Measurements from ENCODE around the gene AFAP1L2.
"Not testable (repeated sequence)": the region's sequence is repeated elsewhere in the genome, so short reads cannot be mapped to it uniquely, and the experiment has no call there.

Gene AFAP1L2

DNA sequence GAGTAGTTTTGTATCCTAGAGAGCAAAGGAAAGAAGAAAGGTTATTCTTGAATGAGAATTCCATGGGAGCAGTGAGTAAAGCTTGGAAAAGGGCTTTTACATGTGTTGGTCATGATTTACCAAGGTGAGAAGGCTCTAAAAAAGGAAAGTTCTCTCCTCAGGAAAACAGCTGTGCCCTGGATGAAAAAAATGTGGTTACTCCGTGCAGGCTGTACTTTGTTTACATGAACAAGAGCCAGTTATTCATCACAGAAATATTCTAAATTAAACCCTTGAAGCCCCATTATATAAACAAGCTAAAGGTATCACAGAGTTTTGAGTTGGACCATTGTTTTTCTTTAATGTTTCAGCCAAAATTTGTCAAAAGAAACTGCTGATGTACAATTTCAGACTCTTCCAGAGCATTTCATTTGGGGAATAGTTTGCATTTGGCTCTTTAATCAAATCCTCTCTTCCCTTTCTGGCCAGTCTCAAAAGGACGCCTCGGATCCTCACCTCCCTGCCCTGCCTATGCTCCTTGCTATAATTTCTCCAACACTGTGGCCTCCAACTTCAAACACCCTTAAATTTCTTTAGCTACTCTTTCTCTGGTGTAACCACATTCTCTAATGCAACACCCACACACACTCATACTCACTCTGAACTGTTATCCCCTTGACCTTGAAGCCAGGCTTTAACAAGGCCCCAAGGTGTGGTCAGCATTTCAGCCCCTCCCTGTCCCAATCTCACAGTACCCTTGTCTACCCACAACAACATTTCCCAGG lies 47.4 kb downstream of the AFAP1L2 start:
- no peak for DNase-seq

DNA sequence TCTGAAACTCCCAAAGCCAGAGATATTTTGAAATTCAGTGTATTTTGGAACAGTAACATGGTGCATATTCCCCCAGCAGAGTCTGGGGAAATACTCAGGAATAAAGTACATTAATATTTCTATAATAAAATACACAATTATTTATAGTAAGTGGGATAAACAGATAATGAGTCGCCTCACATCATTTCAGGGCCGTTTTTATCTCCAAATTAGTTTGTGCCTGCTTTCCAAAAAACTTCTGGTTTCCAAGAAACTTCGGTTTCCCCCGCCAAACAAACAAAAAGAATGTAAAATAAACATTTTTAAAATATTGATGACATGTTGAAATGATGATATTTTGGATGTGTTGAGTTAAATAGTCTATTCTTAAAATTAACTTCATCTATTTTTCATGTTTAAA lies 48.2 kb downstream of the AFAP1L2 start:
- DNase-seq: no peak

DNA sequence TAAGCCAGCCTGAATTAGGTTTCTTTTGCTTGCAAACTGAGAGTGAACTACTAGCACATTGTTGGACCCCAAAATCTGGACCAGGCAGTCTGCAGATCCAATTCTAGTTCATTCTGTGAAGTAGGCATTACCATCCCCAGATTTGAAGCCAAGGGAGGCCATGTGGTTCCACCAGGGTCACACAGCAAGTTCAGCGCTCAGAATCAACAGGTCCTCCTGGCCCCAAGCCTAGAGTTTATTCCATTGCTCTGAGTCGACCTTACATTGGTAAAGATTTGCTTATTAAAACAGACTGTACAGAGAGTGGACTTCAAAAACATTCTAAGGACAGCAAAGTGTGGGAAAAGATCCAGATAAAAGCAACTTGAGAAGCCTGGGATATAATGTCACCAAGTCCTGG lies 50.9 kb downstream of the AFAP1L2 start:
- no peak for DNase-seq

DNA sequence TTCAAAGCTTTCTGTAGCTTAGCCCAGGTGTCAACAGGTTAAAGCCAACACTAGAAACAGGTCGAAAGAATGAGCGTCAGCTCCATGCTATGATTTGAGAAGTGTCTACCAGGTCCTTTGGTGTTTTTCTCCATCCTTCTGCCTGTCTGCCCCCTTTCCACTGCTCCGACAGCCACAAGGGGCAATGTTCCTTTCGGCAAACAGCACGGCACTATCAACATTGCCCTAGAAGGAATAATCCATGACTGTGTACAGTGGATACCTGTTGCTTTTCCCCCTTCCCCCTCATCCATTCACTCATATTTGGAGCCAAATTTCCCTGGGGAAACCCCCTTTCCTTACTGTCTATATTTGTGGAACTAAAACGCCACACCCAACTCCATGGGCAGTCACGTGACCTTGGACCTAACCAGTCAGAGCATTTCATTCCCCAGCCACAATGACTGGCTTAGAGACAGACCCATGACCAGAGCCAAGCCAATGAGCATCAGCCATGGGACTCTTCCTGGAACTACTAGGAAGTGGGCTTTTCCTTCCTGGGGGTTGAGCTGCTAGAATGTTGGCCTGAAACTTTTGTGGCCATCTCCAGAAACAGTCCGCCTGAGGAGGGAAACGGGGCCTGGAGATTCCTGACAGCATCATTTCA lies 51.5 kb downstream of the AFAP1L2 start:
- DNase-seq: no peak

DNA sequence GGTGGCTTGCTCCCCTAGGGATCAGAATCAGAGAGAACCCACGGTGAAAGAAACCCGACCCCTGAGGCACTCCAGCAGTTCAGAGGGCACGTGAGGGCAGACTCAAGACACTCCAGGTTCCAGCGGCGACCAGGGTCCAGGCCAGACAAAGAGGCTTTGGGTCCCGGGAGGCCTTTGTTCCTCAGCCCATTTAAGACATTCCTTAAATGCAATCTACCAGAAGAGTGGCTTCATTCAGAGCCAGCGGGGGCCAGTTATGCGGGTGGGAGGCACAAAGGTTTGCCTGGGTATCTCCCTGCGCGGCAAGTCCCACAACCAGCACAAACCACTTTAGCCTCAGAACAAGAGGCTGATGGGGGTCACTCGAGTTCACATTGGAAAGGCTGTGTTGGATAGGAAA lies 53.6 kb downstream of the AFAP1L2 start:
- no peak for DNase-seq

DNA sequence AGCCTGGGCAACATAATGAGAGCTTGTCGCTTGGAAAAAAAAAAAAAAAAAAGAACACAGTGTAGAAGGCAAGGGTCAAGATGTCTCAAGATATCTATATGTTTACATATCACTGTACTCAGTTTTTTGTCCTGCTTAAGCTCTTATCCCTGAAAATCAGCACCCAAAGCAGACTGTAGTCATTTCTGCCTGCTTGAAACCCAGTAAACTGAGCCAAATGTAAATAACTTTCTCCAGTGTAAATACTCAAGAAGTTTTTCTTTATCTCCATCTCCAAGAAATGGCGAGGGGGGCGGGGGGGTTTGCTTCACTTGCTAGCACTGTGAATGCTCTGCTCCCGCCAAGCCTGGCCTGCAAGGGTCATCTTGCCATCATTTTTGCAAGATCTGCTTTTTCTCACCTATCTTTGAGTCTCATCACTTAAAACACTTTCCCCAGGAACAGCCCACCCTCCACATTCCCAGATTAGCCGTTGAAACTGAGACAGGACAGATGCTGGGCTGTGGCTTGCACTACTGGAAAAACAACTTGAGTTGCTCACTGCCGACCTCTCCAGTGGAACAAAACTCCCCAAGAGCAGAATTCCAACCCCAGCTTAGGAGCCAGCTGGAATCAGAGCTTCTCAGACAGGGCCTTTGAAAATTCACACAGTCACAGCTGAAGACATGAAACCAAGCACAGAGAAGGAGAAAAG lies 54.6 kb downstream of the AFAP1L2 start:
- DNase-seq: no peak

DNA sequence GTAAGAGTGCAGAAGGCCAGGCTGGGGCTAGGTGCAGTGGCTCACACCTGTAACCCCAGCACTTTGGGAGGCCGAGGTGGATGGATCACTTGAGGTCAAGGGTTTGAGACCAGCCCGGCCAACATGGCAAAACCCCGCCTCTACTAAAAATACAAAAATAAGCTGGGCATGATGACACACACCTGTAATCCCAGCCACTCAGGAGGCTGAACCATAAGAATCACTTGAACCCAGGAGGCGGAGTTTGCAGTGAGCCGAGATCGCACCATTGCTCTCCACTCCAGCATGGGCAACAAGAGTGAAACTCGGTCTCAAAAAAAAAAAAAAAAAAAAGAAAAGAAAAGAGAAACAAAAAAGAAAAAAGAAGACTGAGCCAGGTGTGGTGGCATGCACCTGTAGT lies 55.2 kb downstream of the AFAP1L2 start:
- DNase-seq: not testable (repeated sequence)

DNA sequence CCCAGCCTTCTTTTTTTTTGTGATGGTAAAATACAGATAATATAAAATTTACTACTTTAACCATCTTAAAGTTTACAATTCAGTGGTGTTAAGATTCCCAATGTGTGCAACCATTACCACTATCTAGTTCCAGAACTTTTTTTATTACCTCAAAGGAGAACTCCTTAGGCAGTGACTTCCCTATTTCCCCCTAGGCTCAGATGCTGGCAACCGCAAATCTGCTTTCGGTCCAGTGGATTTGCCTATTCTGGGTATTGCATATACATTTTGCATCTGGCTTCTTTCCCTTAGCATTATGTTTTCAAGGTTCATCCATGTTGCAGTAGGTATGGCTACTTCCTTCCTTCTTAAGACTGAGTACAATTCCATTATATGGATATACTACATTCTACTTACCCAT lies 56.5 kb downstream of the AFAP1L2 start:
- DNase-seq: no peak

DNA sequence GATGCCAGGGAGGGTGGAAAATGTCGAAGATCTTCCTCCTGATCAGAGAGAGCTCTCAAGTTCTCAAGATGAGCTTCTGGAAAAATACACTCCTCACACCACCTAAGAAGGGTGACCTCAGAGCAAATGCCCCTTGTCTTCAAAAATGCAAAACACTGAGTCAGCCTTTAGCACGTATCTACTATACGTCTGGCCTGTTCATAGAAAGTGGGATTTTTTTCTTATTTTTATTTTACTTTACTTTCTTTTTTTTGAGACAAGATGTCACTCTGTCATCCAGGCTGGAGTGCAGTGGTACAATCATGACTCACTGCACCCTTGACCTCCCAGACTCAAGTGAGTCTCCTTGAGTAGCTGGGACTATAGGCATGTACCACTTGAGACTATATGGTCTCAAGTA lies 57.1 kb downstream of the AFAP1L2 start:
- DNase-seq: no peak

DNA sequence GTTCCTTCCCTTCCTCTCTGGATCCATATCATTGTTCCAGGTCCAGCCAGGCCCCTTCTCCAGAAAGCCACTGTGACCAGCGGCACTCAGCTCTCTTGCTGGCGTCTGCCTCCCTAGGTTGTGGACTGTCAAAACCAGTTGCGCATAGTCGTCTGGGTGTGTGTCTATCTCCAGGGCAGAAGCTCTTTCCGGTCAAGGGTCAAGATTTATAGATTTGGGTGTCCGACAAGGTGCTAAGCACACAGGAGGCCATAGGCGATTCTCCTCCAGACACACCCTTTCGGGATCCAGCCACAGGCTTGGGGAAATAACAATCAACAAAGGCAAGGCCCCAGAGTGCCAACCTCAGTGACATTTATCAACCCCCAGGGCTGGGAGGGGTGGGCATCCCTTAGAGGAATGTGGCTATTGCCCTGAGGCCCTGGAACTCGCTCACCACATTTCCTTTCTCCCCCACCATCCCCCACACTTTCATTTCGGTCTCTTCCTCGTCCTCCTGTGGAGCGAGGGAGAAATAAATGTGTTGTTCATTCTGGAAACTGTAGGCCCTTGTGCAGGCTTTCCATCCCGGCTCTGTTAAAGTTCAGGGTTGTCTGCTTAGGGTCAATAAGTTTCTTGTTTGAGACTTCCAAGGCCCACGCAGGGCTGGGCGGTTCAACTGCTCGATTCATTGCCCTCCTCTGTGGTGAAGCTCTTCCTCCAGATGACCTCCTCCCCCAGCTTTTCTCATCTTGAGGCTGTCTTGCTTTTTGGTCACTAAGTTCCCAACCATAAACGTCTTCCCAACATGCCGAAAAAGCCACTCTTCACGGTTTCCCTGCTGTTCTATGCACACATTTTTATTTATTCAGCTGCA lies 57.9 kb downstream of the AFAP1L2 start:
- DNase-seq: no peak

DNA sequence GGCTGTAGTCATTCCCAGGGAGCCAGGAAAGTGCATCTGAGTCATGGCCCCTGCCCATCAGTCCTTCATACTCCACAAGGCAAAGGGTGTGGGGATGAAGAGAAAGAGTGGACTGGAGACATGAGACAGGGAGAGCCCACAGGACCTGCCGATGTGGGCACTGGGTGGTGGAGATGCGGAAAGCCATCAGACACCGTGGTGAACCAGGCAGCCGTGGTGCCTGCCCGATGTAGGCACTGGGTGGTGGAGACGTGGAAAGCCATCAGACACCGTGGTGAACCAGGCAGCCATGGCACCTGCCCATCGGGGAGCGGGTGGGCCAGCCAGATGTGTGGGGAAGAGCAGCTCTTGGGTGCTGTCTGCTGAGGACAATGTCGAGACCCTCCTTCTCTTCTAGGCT lies 58.6 kb downstream of the AFAP1L2 start:
- no peak for DNase-seq

DNA sequence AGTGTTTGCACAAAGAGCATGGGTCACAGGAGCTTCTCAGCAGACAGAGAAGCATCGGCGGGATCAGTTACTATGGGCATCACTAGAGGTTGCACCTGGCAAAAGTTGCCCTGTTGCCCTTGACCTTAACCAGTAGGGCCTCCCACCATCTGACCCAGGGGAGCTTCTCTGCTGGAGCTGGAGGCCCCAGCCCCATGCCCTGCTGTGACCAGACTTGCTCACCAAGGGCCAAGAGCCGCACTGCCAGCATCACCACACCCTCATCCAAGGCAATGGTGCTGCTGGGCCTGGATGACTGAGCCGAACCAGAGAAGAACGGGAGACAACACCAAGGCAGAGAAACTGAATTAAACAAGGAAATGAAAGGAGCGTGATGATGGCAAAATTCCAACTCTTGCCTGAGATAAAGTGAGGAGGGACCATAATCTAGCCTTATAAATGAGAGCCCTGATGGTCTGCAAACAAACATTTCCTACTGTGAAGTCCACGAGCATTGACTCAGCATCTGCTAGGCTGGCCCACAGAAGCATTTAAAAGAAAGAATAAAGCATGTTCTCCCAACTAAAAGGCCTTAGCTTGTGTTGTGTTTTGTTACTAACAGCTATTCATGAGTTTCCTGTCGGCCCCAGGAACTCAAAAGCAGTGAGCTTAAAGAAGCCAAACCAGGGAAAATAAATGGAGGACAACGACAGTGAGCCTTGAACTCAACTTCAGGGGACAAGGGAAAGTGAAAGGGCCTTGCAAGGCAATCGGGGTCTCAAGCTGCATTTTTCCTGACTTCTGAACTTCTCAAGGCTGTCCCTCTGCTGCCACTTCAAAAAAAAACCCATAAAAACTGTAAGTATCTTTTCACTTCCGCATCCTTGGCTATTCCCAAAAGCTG lies 60.4 kb downstream of the AFAP1L2 start:
- no peak for DNase-seq

DNA sequence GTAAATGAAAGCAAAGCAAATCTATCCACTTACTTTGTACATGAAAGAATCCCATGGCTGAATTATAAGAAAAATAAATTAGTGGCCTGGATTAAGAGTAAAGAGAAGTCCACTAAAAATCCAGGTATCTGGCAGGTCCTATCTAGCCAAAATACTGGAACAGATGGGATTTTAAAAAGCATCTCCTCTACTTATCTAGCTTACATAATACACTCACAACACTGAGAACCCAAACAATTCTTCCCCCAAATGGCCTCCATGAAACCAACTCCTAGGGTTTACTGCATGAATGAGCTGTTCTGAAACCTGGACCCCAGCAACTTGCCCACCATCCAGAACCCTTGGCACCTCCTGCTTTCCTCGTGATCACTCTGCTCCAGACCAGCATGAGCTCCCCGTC lies 61.3 kb downstream of the AFAP1L2 start:
- DNase-seq: no peak

DNA sequence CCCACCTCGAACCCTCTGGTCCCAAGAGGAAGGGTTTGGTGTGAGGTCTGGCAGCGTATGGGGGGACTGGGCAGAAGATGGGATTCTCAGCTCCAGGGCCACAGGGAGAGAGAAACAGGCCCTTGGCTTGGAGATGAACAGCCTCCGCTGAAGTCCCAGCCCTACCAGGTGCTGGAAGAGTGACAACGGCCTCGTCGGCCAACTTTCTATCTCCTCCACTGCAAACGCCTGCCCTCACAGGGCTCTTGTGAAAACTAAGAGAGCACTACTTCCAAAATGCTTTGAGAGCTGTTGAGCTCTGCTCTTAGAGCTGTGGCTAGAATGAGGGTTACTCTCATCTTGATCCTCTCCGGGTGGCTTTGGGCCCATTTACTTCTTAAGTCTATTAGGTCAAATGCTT lies 63.5 kb downstream of the AFAP1L2 start:
- no peak for DNase-seq

DNA sequence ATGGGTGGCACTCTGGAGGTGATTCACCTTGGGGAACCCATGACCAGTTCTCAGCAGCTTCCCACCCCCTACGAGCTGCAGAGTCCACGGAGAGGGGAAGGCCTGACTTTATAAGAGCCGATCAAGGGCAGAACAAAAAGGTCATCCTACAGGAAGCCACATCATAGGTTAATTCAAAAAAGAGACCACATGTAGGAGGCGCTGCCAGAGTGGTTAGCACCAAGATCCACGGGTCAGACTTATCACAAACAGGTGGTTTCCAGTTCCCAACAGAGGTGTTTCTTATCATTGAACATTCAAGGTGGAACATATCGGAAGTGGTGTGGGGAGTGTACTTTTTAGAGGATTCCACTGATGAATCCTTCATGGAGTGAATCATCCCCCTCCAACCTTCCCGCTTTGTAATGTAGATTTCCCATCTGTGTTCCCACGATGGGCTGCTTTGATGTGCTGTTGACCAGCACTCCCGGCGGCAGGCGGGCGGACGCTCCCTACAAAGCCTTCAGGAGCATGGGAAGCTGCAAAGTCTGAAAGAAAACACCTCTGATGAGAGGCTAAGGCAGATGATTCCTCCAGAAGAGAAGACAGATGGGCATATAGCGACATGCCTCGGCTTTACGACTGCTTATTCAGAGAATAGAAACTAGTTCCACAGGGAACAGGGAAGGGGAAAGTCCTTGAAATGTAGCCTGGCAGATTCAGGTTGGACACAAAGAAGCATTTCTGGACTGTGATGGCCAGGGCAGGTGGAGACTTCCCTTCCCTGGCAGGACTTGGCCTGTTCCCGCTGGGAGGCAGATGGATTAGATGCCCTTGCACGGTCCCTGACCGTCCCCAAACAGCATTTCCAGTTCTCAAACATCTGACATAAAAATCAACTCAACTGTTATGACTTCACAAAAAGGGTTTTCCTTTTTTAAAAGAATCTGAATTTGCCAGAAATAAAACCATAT lies 66.5 kb downstream of the AFAP1L2 start:
- DNase-seq: no peak

DNA sequence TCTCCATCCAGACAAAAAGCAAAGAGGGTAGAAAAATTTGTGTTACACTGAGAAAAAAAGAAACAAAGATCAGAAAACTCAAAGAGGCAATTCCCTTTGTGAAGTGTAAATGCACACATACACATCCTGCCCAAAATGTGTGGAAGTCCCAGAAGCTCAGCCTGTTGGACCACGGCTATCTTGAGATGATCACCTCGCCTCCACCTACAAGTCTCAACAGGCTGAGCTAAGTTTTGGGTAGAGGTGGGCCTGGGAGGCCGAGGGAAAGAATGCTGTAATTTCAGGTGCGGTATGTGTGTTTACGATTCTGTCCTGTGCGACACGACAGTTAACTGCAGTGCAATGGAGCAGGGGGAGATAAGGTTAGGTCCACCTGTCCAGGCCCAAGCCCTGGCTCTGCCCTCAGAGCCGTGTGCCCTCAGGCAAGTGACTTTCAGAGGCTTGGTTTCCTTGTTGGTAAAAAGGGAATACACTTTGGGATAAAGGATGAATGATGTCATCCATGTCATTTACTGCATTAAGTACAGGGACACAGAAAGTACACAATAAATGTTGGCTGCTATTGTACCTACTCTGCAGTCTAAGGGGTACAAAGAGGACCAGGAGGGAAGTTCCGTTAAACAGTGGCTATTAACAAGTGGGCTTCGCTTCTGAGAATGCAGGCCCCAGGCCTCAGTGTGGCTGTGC lies 67.3 kb downstream of the AFAP1L2 start:
- DNase-seq: no peak

DNA sequence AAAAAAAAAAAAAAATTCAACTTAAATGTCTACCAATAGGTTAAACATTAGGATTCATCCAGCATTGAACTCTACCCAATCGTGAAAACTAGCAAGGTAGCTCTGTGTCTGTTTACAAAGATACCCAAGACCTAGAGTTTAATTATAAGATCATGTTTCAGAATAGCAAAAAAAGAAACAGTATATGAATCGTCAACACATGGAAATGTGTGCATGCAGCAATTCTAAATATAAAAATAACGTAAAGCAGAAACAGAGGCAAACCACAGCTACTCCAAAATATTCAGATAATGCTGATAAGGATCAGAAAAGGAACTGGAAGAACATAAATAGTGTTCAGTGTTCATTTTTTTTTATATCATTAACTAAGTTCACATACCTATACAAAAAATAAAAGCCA lies 68.7 kb downstream of the AFAP1L2 start:
- DNase-seq: no peak

DNA sequence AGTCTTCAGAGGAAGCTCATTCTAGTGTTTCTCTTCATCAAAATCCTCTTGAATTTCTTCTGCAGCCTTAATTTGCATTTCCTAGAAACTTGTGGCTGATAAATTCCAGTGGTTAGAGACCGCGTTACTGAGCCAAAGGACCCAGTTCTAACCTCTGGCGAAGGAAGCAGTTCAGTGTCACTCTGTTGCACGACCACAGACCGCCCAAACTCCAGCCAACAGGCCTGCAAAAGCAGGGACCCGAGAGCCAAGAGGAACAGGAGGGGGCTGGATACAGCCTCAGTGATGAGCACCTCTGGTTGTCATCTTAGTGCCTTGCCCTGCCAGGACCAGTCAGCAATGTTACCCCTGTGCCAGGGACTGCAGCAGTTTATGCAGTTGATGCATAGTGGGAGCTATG lies 70.0 kb downstream of the AFAP1L2 start:
- no peak for DNase-seq

DNA sequence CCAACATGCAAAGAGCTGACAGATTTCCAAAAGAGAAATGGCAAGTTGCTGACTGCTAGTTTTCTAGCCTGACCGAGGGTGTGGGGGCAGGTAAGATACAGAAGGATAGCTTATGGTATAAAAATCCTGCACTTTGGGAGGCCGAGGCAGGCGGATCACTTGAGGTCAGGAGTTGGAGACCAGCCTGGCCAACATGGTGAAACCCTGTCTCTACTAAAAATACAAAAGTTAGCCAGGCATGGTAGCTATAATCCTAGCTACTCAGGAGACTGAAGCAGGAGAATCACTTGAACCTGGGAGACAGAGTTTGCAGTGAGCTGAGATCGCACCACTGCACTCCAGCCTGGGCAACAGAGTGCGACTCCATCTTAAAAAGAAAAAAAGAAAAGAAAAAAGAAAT lies 70.9 kb downstream of the AFAP1L2 start:
- DNase-seq: not testable (repeated sequence)

Data from activated gamma-delta T cell (primary cell).